HepG2 (cell line): ENCODE results near the gene SEC31B. TPM values are rescaled to one million over a fixed set of nuclear protein-coding genes. Genes with fewer than 3 reads are reported as not detected.

ENCODE experiments used
- ARNT2 ChIP-seq: sonication (generic); formaldehyde crosslinking; IDR thresholded peaks from 2 replicates; pipeline ENCODE4 v1.8.0; 2022; ENCODE audit warnings: mild to moderate bottlenecking, low read depth, missing genetic modification reagents, moderate library complexity
- CREM ChIP-seq, 2 experiments: sonication (generic) in 1 of 2; formaldehyde crosslinking in 1 of 2; IDR thresholded peaks; 2 replicates each; pipeline versions ENCODE4 v1.4.0 to v1.6.1; 2016 to 2020; ENCODE audit warnings: antibody characterized with exemption in 1 of 2, mild to moderate bottlenecking in 1 of 2, missing genetic modification reagents in 1 of 2
- FOXP4 ChIP-seq: sonication (generic); formaldehyde crosslinking; IDR thresholded peaks from 2 replicates; pipeline ENCODE4 v1.4.0; 2020; ENCODE audit warnings: missing genetic modification reagents
- GABPB1 ChIP-seq: IDR thresholded peaks from 2 replicates; pipeline ENCODE4 v1.6.1; 2016; ENCODE audit warnings: mild to moderate bottlenecking, missing genetic modification reagents, moderate library complexity, missing compliant biosample characterization
- GPN1 ChIP-seq: sonication (generic); formaldehyde crosslinking; IDR thresholded peaks from 2 replicates; pipeline ENCODE4 v1.5.1; 2020; ENCODE audit warnings: missing genetic modification reagents, borderline replicate concordance
- HOXD1 ChIP-seq: sonication (generic); formaldehyde crosslinking; IDR thresholded peaks from 2 replicates; pipeline ENCODE4 v1.5.0; 2020; ENCODE audit warnings: missing genetic modification reagents
- JARID2 ChIP-seq: sonication (generic); formaldehyde crosslinking; IDR thresholded peaks from 2 replicates; pipeline ENCODE4 v1.8.1; 2023; ENCODE audit warnings: missing genetic modification reagents, inconsistent platforms; ENCODE audit not compliant: insufficient replicate concordance
- KLF13 ChIP-seq: sonication (generic); formaldehyde crosslinking; IDR thresholded peaks from 2 replicates; pipeline ENCODE4 v1.4.0; 2020; ENCODE audit warnings: mild to moderate bottlenecking, missing genetic modification reagents
- MXI1 ChIP-seq: IDR thresholded peaks from 3 replicates; pipeline ENCODE4 v1.6.1; 2012; ENCODE audit warnings: low read depth, low read length, inconsistent platforms, borderline replicate concordance
- NBN ChIP-seq: fragments of 450-650 bp; conservative IDR thresholded peaks from 2 replicates; pipeline ENCODE4 v1.6.1; 2017
- NCOA2 ChIP-seq: sonication (generic); formaldehyde crosslinking; IDR thresholded peaks from 2 replicates; pipeline ENCODE4 v1.8.0; 2022; ENCODE audit warnings: inconsistent platforms
- RFXANK ChIP-seq: IDR thresholded peaks from 2 replicates; pipeline ENCODE4 v1.6.1; 2016
- SMAD1 ChIP-seq: sonication (generic); formaldehyde crosslinking; IDR thresholded peaks from 2 replicates; pipeline ENCODE4 v1.4.0; 2020; ENCODE audit warnings: missing genetic modification reagents, low read depth, mild to moderate bottlenecking, borderline replicate concordance
- SYNCRIP ChIP-seq: fragments of 200-400 bp; formaldehyde crosslinking; IDR thresholded peaks from 2 replicates; pipeline ENCODE4 v1.6.1; 2018; ENCODE audit warnings: mild to moderate bottlenecking, low read depth, low read length; ENCODE audit not compliant: insufficient read depth
- ZBTB8A ChIP-seq: sonication (generic); formaldehyde crosslinking; IDR thresholded peaks from 2 replicates; pipeline ENCODE4 v1.4.0; 2020; ENCODE audit warnings: mild to moderate bottlenecking, low read depth, missing genetic modification reagents, borderline replicate concordance
- ZNF205 ChIP-seq: IDR thresholded peaks from 2 replicates; pipeline ENCODE4 v1.6.1; 2018; ENCODE audit warnings: missing biosample characterization, missing genetic modification reagents
- ZNF773 ChIP-seq: sonication (generic); formaldehyde crosslinking; IDR thresholded peaks from 2 replicates; pipeline ENCODE4 v1.4.0; 2020; ENCODE audit warnings: missing genetic modification reagents, borderline replicate concordance
- polyA plus RNA-seq, 8 experiments: library from polyadenylated mRNA; depleted of rRNA in 3 of 8; stranded (reverse) in 7 of 8; unstranded in 1 of 8; fragments of >200 nt; fragmentation: Illumina TruSeq in 4 of 8; extraction: Trizol in 4 of 8; gene quantifications; 2 replicates each; pipeline versions ENCODE4 v1.2.1 to v1.2.3, GENCODE V29; 2011 to 2016; ENCODE audit warnings: low read depth in 4 of 8, missing spikeins in 1 of 8, mixed read lengths in 1 of 8; ENCODE audit not compliant: insufficient read depth in 1 of 8
- total RNA-seq, 5 experiments: library from RNA; depleted of rRNA; stranded (reverse); fragments of >200 nt; fragmentation: Illumina TruSeq; extraction: Trizol; gene quantifications; 2 replicates each; pipeline ENCODE4 v1.2.3, GENCODE V29; 2016; ENCODE audit warnings: low read depth in 1 of 5
- TF ChIP-seq, protein P1 (sequence below): sonication (generic); formaldehyde crosslinking; IDR thresholded peaks from 2 replicates; pipeline ENCODE4 v1.4.0; 2020; ENCODE audit warnings: missing genetic modification reagents, low read depth, mild to moderate bottlenecking, borderline replicate concordance
- TF ChIP-seq, protein P2 (sequence below): sonication (generic); formaldehyde crosslinking; conservative IDR thresholded peaks from 2 replicates; pipeline ENCODE4 v1.5.0; 2020; ENCODE audit warnings: missing genetic modification reagents
- TF ChIP-seq, protein P3 (sequence below): sonication (generic); formaldehyde crosslinking; IDR thresholded peaks from 2 replicates; pipeline ENCODE4 v1.4.0; 2020; ENCODE audit warnings: missing genetic modification reagents
- TF ChIP-seq, protein P4 (sequence below): sonication (generic); formaldehyde crosslinking; IDR thresholded peaks from 2 replicates; pipeline ENCODE4 v1.4.0; 2020; ENCODE audit warnings: missing genetic modification reagents

Gene SEC31B
- total and polyA plus RNA-seq, 2 of the 13 experiments (the other 11 are each of a cell fraction or from before 2014, with no cell fraction given) = 2.0 to 8.3 TPM

- TF ChIP-seq FOXP4 (no peak), HOXD1 (CRISPR knock-in tag) (no peak), ZBTB8A (CRISPR knock-in tag) (no peak), NCOA2 (CRISPR knock-in tag) (no peak), KLF13 (CRISPR knock-in tag) (no peak), RFXANK (CRISPR knock-in tag) (peak; percentile 93), GPN1 (CRISPR knock-in tag) (no peak), NBN (no peak), ARNT2 (CRISPR knock-in tag) (peak; percentile 60), CREM (IDR thresholded peaks at IDR 0.05) (no peak), CREM (CRISPR knock-in tag; IDR thresholded peaks at IDR 0.05) (no peak), JARID2 (CRISPR knock-in tag) (no peak), SMAD1 (no peak), MXI1 (no peak), ZNF773 (CRISPR knock-in tag) (peak; percentile 62; the same call in 1 of the 2 replicates), GABPB1 (CRISPR knock-in tag) (peak; percentile 47; the same call in 1 of the 2 replicates), SYNCRIP (no peak), ZNF205 (CRISPR knock-in tag) (no peak)
- TF ChIP-seq, protein P1, sequence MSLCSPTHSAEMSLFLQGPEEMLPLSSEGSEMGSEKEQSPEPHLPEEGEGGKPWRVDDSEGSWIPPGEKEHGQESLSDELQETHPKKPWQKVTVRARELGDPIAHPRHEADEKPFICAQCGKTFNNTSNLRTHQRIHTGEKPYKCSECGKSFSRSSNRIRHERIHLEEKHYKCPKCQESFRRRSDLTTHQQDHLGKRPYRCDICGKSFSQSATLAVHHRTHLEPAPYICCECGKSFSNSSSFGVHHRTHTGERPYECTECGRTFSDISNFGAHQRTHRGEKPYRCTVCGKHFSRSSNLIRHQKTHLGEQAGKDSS (CRISPR knock-in tag) = no peak; the same call in 1 of the 2 replicates
- TF ChIP-seq, protein P2, sequence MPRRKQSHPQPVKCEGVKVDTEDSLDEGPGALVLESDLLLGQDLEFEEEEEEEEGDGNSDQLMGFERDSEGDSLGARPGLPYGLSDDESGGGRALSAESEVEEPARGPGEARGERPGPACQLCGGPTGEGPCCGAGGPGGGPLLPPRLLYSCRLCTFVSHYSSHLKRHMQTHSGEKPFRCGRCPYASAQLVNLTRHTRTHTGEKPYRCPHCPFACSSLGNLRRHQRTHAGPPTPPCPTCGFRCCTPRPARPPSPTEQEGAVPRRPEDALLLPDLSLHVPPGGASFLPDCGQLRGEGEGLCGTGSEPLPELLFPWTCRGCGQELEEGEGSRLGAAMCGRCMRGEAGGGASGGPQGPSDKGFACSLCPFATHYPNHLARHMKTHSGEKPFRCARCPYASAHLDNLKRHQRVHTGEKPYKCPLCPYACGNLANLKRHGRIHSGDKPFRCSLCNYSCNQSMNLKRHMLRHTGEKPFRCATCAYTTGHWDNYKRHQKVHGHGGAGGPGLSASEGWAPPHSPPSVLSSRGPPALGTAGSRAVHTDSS (CRISPR knock-in tag) = no peak
- TF ChIP-seq, protein P3, sequence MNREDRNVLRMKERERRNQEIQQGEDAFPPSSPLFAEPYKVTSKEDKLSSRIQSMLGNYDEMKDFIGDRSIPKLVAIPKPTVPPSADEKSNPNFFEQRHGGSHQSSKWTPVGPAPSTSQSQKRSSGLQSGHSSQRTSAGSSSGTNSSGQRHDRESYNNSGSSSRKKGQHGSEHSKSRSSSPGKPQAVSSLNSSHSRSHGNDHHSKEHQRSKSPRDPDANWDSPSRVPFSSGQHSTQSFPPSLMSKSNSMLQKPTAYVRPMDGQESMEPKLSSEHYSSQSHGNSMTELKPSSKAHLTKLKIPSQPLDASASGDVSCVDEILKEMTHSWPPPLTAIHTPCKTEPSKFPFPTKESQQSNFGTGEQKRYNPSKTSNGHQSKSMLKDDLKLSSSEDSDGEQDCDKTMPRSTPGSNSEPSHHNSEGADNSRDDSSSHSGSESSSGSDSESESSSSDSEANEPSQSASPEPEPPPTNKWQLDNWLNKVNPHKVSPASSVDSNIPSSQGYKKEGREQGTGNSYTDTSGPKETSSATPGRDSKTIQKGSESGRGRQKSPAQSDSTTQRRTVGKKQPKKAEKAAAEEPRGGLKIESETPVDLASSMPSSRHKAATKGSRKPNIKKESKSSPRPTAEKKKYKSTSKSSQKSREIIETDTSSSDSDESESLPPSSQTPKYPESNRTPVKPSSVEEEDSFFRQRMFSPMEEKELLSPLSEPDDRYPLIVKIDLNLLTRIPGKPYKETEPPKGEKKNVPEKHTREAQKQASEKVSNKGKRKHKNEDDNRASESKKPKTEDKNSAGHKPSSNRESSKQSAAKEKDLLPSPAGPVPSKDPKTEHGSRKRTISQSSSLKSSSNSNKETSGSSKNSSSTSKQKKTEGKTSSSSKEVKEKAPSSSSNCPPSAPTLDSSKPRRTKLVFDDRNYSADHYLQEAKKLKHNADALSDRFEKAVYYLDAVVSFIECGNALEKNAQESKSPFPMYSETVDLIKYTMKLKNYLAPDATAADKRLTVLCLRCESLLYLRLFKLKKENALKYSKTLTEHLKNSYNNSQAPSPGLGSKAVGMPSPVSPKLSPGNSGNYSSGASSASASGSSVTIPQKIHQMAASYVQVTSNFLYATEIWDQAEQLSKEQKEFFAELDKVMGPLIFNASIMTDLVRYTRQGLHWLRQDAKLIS (CRISPR knock-in tag) = no peak
- TF ChIP-seq, protein P4, sequence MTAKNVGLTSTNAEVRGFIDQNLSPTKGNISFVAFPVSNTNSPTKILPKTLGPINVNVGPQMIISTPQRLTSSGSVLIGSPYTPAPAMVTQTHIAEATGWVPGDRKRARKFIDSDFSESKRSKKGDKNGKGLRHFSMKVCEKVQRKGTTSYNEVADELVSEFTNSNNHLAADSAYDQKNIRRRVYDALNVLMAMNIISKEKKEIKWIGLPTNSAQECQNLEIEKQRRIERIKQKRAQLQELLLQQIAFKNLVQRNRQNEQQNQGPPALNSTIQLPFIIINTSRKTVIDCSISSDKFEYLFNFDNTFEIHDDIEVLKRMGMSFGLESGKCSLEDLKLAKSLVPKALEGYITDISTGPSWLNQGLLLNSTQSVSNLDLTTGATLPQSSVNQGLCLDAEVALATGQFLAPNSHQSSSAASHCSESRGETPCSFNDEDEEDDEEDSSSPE = no peak; the same call in 1 of the 2 replicates
Observed at GRCh38 chr10:100482181-100482833, 37.4 kb downstream of the SEC31B start (continued).
